ENCODE results near the gene DHPS. TPM values are rescaled to one million over a fixed set of nuclear protein-coding genes. Genes with fewer than 3 reads are reported as not detected.
"Not testable (repeated sequence)": the region's sequence is repeated elsewhere in the genome, so short reads cannot be mapped to it uniquely, and the experiment has no call there.

The DHPS gene
- total RNA-seq, 1 donor from 2014 or later: 70.5 TPM

- no peak for ATAC-seq
- H3K4me1 ChIP-seq: peaks cover 6% of the 10 kb centered on the region
- no peaks in the 10 kb centered on the region for H3K27me3 ChIP-seq
- DNase-seq: no peak
- intact Hi-C loops (cut with DNase I): no loop called here
- H3K27ac ChIP-seq: no peak overlapping the region
- no peak overlapping the region for H3K4me3 ChIP-seq
- H3K9me3 ChIP-seq: no peaks in the 10 kb centered on the region
- H3K36me3 ChIP-seq: peaks cover 5% of the 10 kb centered on the region
- no peak for TF ChIP-seq CTCF (IDR thresholded peaks at IDR 0.05)
These were observed 35.1 kb downstream of the DHPS start for GRCh38 chr19:12646551-12646950.

GRCh38 chr19:12643716-12644115 lies 38.0 kb downstream of the DHPS start:
- H3K27ac ChIP-seq; DNase-seq; H3K36me3 ChIP-seq; H3K27me3 ChIP-seq; ATAC-seq; H3K4me3 ChIP-seq; intact Hi-C loops (cut with DNase I); H3K9me3 ChIP-seq: not testable (repeated sequence)
- H3K4me1 ChIP-seq: peaks cover 11% of the 10 kb centered on the region

DNA sequence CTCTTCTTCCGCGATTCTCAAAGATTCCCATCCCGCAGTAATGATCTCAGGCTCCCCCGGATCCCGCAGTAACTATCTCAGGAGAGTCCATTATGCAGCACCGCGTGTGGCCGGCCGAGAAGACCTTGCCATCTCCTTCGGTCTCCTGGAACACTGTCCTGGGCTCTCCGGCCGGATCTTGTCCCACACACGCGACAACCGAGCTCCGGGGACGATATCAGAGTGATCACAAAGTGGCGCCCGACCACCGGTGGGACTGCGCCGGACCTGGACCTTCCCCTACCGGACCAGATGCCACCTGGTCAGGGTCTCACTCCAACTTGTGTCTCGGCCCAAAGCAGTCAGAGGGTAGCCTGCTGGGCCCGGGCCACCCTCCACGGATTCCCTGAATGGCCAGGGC lies 39.2 kb downstream of the DHPS start:
- no peak for TF ChIP-seq CTCF (IDR thresholded peaks at IDR 0.05)
- Histone ChIP-seq H3K27me3 (no peaks in the 10 kb centered on the region), H3K27ac (no peak overlapping the region), H3K4me1 (peaks cover 4% of the 10 kb centered on the region), H3K4me3 (no peak overlapping the region), H3K9me3 (no peaks in the 10 kb centered on the region), H3K36me3 (no peaks in the 10 kb centered on the region)
- intact Hi-C loops (cut with DNase I): no loop called here
- DNase-seq (no peak), ATAC-seq (no peak)

DNA sequence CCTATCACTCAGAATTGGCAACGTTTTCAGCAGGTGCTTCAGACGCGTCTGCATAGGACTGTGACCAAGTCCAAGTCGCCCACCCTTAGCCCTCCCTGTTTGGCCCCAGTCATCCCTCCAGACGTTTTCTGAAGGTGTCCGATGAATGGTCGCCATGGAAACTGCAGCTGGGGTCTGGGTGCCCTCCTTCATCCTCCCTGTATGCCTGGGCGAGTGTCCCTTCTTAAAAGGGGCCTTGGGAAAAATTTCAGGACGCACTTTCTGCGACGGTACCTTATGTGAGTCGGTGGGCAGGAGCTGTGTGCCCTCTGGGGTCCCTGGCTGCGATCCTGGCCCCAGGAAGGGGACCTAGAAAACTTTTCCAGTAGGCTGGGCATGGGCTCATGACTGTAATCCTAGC lies 40.2 kb downstream of the DHPS start:
- TF ChIP-seq CTCF (IDR thresholded peaks at IDR 0.05): no peak
- peaks cover 4% of the 10 kb centered on the region for H3K4me1 ChIP-seq
- intact Hi-C loops (cut with DNase I): no loop called here
- no peaks in the 10 kb centered on the region for H3K27me3 ChIP-seq
- H3K27ac ChIP-seq: no peak overlapping the region
- H3K9me3 ChIP-seq: no peaks in the 10 kb centered on the region
- ATAC-seq (no peak), DNase-seq (no peak)
- H3K4me3 ChIP-seq: no peak overlapping the region
- no peaks in the 10 kb centered on the region for H3K36me3 ChIP-seq

- Histone ChIP-seq H3K4me1 (peaks cover 4% of the 10 kb centered on the region), H3K4me3 (peak overlapping the region; percentile 9), H3K36me3 (no peaks in the 10 kb centered on the region), H3K27me3 (no peaks in the 10 kb centered on the region), H3K27ac (no peak overlapping the region), H3K9me3 (no peaks in the 10 kb centered on the region)
- ATAC-seq (peak; percentile 98), DNase-seq (peak; percentile 90)
- TF ChIP-seq CTCF (IDR thresholded peaks at IDR 0.05): peak; percentile 87
- intact Hi-C loops (cut with DNase I): no loop called here
These were observed 41.6 kb downstream of the DHPS start for GRCh38 chr19:12639901-12640613.

DNA sequence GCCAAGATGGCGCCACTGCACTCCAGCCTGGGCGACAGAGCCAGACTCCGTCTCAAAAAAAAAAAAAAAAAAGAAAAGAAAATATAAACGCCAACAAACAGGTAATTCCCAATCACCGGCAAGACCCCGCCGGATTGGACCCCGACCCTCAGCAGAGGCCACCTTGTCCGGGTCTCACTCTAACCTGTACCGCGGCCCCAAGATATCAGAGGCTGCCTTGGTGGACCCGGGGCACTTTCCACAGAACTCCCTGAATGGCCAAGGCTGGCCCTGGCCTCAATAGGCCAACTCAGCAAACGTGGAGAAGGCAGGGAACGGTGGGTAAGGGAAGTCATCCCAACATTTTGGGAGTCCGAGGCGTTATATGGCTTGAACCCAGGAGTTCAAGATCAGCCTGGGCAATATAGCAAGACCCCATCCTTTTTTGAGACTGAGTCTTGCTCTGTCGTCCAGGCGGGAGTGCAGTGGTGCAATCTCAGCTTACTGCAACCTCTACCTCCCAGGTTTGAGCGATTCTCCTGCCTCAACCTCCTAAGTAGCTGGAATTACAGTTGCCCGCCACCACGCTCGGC lies 43.0 kb downstream of the DHPS start:
- Histone ChIP-seq H3K4me3 (no peak overlapping the region), H3K27ac (no peak overlapping the region), H3K9me3 (no peaks in the 10 kb centered on the region), H3K27me3 (no peaks in the 10 kb centered on the region), H3K36me3 (no peaks in the 10 kb centered on the region), H3K4me1 (peaks cover 4% of the 10 kb centered on the region)
- DNase-seq (no peak), ATAC-seq (no peak)
- no peak for TF ChIP-seq CTCF (IDR thresholded peaks at IDR 0.05)
- intact Hi-C loops (cut with DNase I): no loop called here

All from upper lobe of right lung (tissue), 1 donor.